H1 (cell line): ENCODE data around the gene ACKR2. TPM values are rescaled to one million over a fixed set of nuclear protein-coding genes. Genes with fewer than 3 reads are reported as not detected.

Source experiments
- CTCF ChIA-PET: fragments of 300-600 bp; sonication (Branson Sonifier 250); formaldehyde crosslinking; loops from one replicate; lab custom pipeline; 2021; ENCODE audit not compliant: partially characterized antibody; lab: Charles Lee
- POLR2A ChIA-PET: fragments of 300-600 bp; sonication (Branson Sonifier 250); formaldehyde crosslinking; loops from one replicate; lab custom pipeline; 2021; ENCODE audit warnings: inconsistent platforms; ENCODE audit not compliant: partially characterized antibody; lab: Charles Lee
- DNase-seq, 2 experiments: peaks; one replicate each; pipeline versions ENCODE4 v3.0.0 to v3.0.0-alpha.2; 2010 to 2022; ENCODE audit warnings: low spot score in 2 of 2, low read depth in 1 of 2, mixed read lengths in 1 of 2
- FAIRE-seq: peaks from 2 replicates; lab custom pipeline; 2011; peaks lifted over from hg19 to GRCh38; lab: Jason Lieb, UNC
- H2AFZ ChIP-seq: 2 replicates; pipeline ENCODE4 v1.8.1; 2012; ENCODE audit warnings: low read length, inconsistent platforms
- H2AK5ac ChIP-seq: 2 replicates; pipeline ENCODE4 v1.6.1; 2013; ENCODE audit warnings: low read depth, low read length
- H2BK120ac ChIP-seq: replicated peaks from 2 replicates; pipeline ENCODE3; 2013; ENCODE audit warnings: low read depth, low read length, inconsistent platforms
- H2BK12ac ChIP-seq: 2 replicates; pipeline ENCODE4 v1.6.1; 2013; ENCODE audit warnings: low read depth, low read length
- H2BK15ac ChIP-seq: 2 replicates; pipeline ENCODE4 v1.6.1; 2013; ENCODE audit warnings: low read length
- H2BK20ac ChIP-seq: 2 replicates; pipeline ENCODE4 v1.6.1; 2013; ENCODE audit warnings: low read length
- H2BK5ac ChIP-seq: 2 replicates; pipeline ENCODE4 v1.6.1; 2013; ENCODE audit warnings: low read depth, low read length
- H3K14ac ChIP-seq: 2 replicates; pipeline ENCODE4 v1.6.1; 2013; ENCODE audit warnings: inconsistent platforms; ENCODE audit not compliant: insufficient read length
- H3K18ac ChIP-seq: 2 replicates; pipeline ENCODE4 v1.6.1; 2013; ENCODE audit warnings: low read length; ENCODE audit errors: extremely low read depth
- H3K23ac ChIP-seq: 2 replicates; pipeline ENCODE4 v1.6.1; 2013; ENCODE audit warnings: inconsistent platforms; ENCODE audit not compliant: insufficient read length
- H3K23me2 ChIP-seq: 2 replicates; pipeline ENCODE4 v1.6.1; 2013; ENCODE audit warnings: low read depth, low read length
- H3K27ac ChIP-seq: 2 replicates; pipeline ENCODE4 v1.6.1; 2011; ENCODE audit warnings: low read depth, low read length, inconsistent platforms
- H3K27me3 ChIP-seq, 4 experiments: replicated peaks in 1 of 4; 1 replicate in 1 of 4; 2 replicates in 3 of 4; pipeline versions ENCODE4 v1.6.1 to v1.8.1; 2011 to 2013; ENCODE audit warnings: low read length in 3 of 4, mild to moderate bottlenecking in 3 of 4, inconsistent platforms in 2 of 4, mixed read lengths in 2 of 4, moderate library complexity in 1 of 4; ENCODE audit not compliant: control insufficient read depth in 3 of 4, insufficient read depth in 3 of 4; ENCODE audit errors: extremely low read depth in 1 of 4
- H3K36me3 ChIP-seq, 4 experiments: 2 replicates each; pipeline versions ENCODE4 v1.6.1 to v1.8.1; 2011 to 2013; ENCODE audit warnings: mild to moderate bottlenecking in 4 of 4, low read length in 3 of 4, moderate library complexity in 2 of 4, control low read depth in 1 of 4, inconsistent platforms in 1 of 4; ENCODE audit not compliant: insufficient read depth in 4 of 4, control insufficient read depth in 2 of 4
- H3K4ac ChIP-seq: replicated peaks from 2 replicates; pipeline ENCODE3; 2013; ENCODE audit warnings: low read length, low read depth, mixed read lengths, inconsistent platforms; ENCODE audit not compliant: insufficient read length
- H3K4me1 ChIP-seq, 4 experiments: replicated peaks in 1 of 4; 1 replicate in 1 of 4; 2 replicates in 3 of 4; pipeline versions ENCODE4 v1.6.1 to v1.8.1; 2011 to 2013; ENCODE audit warnings: low read length in 3 of 4, inconsistent platforms in 2 of 4, mixed read lengths in 1 of 4; ENCODE audit not compliant: insufficient read depth in 4 of 4, control insufficient read depth in 3 of 4
- H3K4me2 ChIP-seq, 2 experiments: 2 replicates each; pipeline versions ENCODE4 v1.6.1 to v1.8.1; 2011 to 2013; ENCODE audit warnings: low read depth in 2 of 2, low read length in 2 of 2, control low read depth in 1 of 2, inconsistent platforms in 1 of 2, mild to moderate bottlenecking in 1 of 2; ENCODE audit not compliant: insufficient read depth in 1 of 2
- H3K4me3 ChIP-seq, 4 experiments: fragments of 200-600, 300-600 bp in 1 of 4; sonication (generic), shearing (Covaris generic), sonication (Bioruptor Twin) in 1 of 4; 2 replicates each; pipeline versions ENCODE4 v1.5.1 to v1.8.1; 2011 to 2016; ENCODE audit warnings: low read length in 4 of 4, low read depth in 3 of 4, control low read depth in 2 of 4, inconsistent platforms in 2 of 4, mild to moderate bottlenecking in 2 of 4, mixed read lengths in 1 of 4, moderate library complexity in 1 of 4; ENCODE audit not compliant: insufficient read depth in 2 of 4; ENCODE audit errors: extremely low read depth in 1 of 4
- H3K56ac ChIP-seq: replicated peaks from 2 replicates; pipeline ENCODE3; 2013; ENCODE audit warnings: low read depth, mild to moderate bottlenecking, mixed read lengths, low read length, inconsistent platforms; ENCODE audit not compliant: insufficient read length
- H3K79me1 ChIP-seq: 2 replicates; pipeline ENCODE4 v1.6.1; 2013; ENCODE audit warnings: low read depth, low read length, control low read depth
- H3K79me2 ChIP-seq, 2 experiments: 2 replicates each; pipeline versions ENCODE4 v1.6.1 to v1.8.1; 2012 to 2013; ENCODE audit warnings: low read length in 2 of 2, mild to moderate bottlenecking in 2 of 2, inconsistent platforms in 1 of 2; ENCODE audit not compliant: insufficient read depth in 2 of 2, control insufficient read depth in 1 of 2
- H3K9ac ChIP-seq, 4 experiments: replicated peaks in 1 of 4; 1 replicate in 1 of 4; 2 replicates in 3 of 4; pipeline versions ENCODE4 v1.6.1 to v1.8.1; 2011 to 2013; ENCODE audit warnings: low read depth in 3 of 4, low read length in 3 of 4, control low read depth in 2 of 4, mild to moderate bottlenecking in 2 of 4, moderate library complexity in 2 of 4, inconsistent platforms in 1 of 4; ENCODE audit errors: extremely low read depth in 1 of 4
- H3K9me3 ChIP-seq, 2 experiments: 2 replicates each; pipeline versions ENCODE4 v1.6.1 to v1.8.1; 2012 to 2013; ENCODE audit warnings: mild to moderate bottlenecking in 2 of 2, moderate library complexity in 2 of 2, control low read depth in 1 of 2, inconsistent platforms in 1 of 2, low read depth in 1 of 2, low read length in 1 of 2, mixed read lengths in 1 of 2; ENCODE audit not compliant: insufficient read depth in 2 of 2
- H4K20me1 ChIP-seq, 2 experiments: replicated peaks in 1 of 2; 2 replicates each; pipeline versions ENCODE3 to v1.8.1; 2011 to 2013; ENCODE audit warnings: inconsistent platforms in 2 of 2, low read length in 2 of 2, mild to moderate bottlenecking in 1 of 2; ENCODE audit not compliant: insufficient read depth in 2 of 2, control insufficient read depth in 1 of 2
- H4K5ac ChIP-seq: 2 replicates; pipeline ENCODE4 v1.6.1; 2013; ENCODE audit warnings: low read length, low read depth, mixed read lengths, inconsistent platforms; ENCODE audit not compliant: insufficient read length
- H4K8ac ChIP-seq: 2 replicates; pipeline ENCODE4 v1.8.0; 2013; ENCODE audit warnings: mild to moderate bottlenecking, moderate library complexity, low read length, inconsistent platforms; ENCODE audit not compliant: insufficient read depth; ENCODE audit errors: extremely low read depth
- H4K91ac ChIP-seq: replicated peaks from 2 replicates; pipeline ENCODE3; 2013; ENCODE audit warnings: low read length, mixed read lengths, inconsistent platforms; ENCODE audit not compliant: insufficient read length
- WGBS, 2 experiments: shearing (Covaris generic) in 1 of 2; methylation state at CpG; one replicate each; pipeline versions ENCODE4 v1.1.6 to v1.1.7; 2013 to 2015; ENCODE audit warnings: low lambda C conversion rate in 2 of 2, mixed read lengths in 2 of 2, inconsistent platforms in 1 of 2, low coverage in 1 of 2, missing lambda C conversion rate in 1 of 2; ENCODE audit not compliant: insufficient replicate concordance in 2 of 2, insufficient coverage in 1 of 2, insufficient read length in 1 of 2; ENCODE audit errors: extremely low coverage in 1 of 2, missing lambda C conversion rate in 1 of 2; 5-methylcytosine and 5-hydroxymethylcytosine counted together
- polyA plus RNA-seq, 7 experiments: library from polyadenylated mRNA; depleted of rRNA in 3 of 7; stranded (reverse) in 5 of 7; unstranded in 2 of 7; fragments of >200 nt in 5 of 7; fragments of 200-250 nt in 2 of 7; gene quantifications; 1 replicate in 5 of 7; 2 replicates in 1 of 7; 4 replicates in 1 of 7; pipeline versions ENCODE4 v1.2.1 to v1.2.3, GENCODE V29; 2011 to 2013; ENCODE audit warnings: missing spikeins in 2 of 7, mixed read lengths in 2 of 7
- total RNA-seq: library from RNA; stranded (reverse); fragmentation: NEBNext Ultra II Directional; extraction: Animal tissue kit (Norgen Biotek cat#: 25700); gene quantifications from 2 replicates; pipeline ENCODE4 v1.2.1, GENCODE V29; 2021

The ACKR2 gene
- total and polyA plus RNA-seq, 2 of the 8 experiments (the other 6 are each of a cell fraction or from before 2014, with no cell fraction given), result 0.09 to 0.12 TPM

DNA sequence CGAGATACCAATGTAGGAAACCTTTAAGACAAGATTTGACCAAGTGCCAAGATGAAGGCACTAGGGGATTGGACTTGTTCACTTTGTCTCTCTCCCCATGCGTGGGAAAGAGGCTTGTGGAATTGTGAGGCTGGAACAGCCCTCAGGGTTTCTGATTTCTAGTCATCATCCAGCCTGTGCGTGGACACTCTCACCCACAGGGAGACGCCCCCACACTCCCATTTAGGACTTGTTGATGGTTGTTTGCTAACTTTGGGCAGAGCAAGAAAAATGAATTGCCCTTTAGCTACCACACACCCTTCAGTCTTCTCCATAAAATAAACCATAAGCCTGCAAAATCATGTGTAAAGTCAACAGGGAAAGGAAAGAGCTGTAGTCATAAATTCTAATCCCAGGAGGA, 18.4 kb downstream of the ACKR2 start:
- FAIRE-seq, result no peak
- H3K23me2 ChIP-seq, result no peaks in the 10 kb centered on the region
- H3K23ac ChIP-seq, result no peak overlapping the region
- H4K20me1 ChIP-seq, result no peaks in the 10 kb centered on the region
- H3K27ac ChIP-seq, result no peak overlapping the region
- H3K4me2 ChIP-seq, result no peak overlapping the region
- no peak overlapping the region for H3K14ac ChIP-seq
- H3K36me3 ChIP-seq, result no peaks in the 10 kb centered on the region
- no peak overlapping the region for H3K18ac ChIP-seq
- no peak overlapping the region for H2BK120ac ChIP-seq
- H4K8ac ChIP-seq, result no peak overlapping the region
- no peak overlapping the region for H2BK15ac ChIP-seq
- H3K4me3 ChIP-seq, result no peak overlapping the region
- H3K9me3 ChIP-seq, result no peaks in the 10 kb centered on the region
- H3K79me2 ChIP-seq, result no peaks in the 10 kb centered on the region
- H2AFZ ChIP-seq, result no peak overlapping the region
- ChIA-PET CTCF (interaction anchor here (0.6 to 1.2 kb wide), 4 partner anchors 17 to 530 kb away, joined by 3 read pairs; no protein-coding TSS in a partner anchor), POLR2A (no interaction called here)
- WGBS, 2 experiments, result 88% methylated on average over 4 of the region's 4 CpGs; no CpG with 5 or more reads in 1 of the 2 experiments
- no peak overlapping the region for H3K9ac ChIP-seq
- no peak overlapping the region for H4K91ac ChIP-seq
- DNase-seq, result no peak
- no peak overlapping the region for H3K56ac ChIP-seq
- no peaks in the 10 kb centered on the region for H3K79me1 ChIP-seq
- no peak overlapping the region for H2AK5ac ChIP-seq
- no peak overlapping the region for H2BK5ac ChIP-seq
- no peaks in the 10 kb centered on the region for H3K27me3 ChIP-seq
- no peak overlapping the region for H3K4ac ChIP-seq
- H2BK20ac ChIP-seq, result no peak overlapping the region
- H2BK12ac ChIP-seq, result no peak overlapping the region
- H4K5ac ChIP-seq, result no peak overlapping the region
- peaks cover 0 to 3% (median 2%) of the 10 kb centered on the region in 4 experiments; a peak in 3 of 7 replicates for H3K4me1 ChIP-seq
